GM19035 (cell line): ENCODE data around the gene ADGRL2.

Experiments used
- ATAC-seq: cut with Tn5 transposase; IDR thresholded peaks from one replicate; pipeline ENCODE4 v1.9.1; 2021; ENCODE audit not compliant: unreplicated experiment

Gene ADGRL2

DNA sequence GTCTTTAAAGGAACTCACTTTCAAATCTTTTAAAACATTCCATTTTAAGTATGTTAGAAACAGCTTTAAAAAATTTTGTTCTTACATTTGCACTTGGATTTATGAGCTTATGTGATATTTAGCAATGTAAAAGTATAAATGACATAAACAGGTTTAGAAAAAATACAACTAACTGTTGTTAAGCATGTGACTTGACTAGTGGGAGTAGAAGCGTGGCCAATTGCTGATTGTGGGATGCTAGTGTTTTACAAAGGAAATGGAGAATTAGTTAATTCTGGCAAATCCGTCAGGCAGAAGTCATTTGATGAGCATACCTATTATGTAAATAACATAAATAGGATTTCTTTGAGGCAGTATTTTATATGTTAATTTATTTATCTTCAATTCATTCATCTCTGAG lies 175.8 kb downstream of the ADGRL2 start:
- no peak for ATAC-seq

DNA sequence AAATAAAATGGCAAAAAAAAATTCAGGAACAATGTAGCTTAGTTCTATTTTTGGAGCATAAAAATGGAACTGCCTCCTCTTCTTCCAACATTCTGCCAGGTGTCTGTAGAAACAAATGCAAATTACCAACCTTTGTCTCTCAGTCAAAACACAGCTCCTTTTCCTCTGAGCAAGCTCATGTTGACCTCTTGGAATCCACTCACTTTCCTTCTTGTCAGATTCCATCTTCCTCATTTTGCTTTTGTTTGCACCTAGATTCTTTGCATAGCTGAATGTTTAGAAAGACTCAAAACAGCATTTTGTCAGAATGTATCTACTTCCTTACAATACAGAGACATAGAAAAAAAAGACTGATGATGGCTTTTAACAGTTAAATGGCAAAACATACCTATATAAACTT lies 178.2 kb downstream of the ADGRL2 start:
- no peak for ATAC-seq

DNA sequence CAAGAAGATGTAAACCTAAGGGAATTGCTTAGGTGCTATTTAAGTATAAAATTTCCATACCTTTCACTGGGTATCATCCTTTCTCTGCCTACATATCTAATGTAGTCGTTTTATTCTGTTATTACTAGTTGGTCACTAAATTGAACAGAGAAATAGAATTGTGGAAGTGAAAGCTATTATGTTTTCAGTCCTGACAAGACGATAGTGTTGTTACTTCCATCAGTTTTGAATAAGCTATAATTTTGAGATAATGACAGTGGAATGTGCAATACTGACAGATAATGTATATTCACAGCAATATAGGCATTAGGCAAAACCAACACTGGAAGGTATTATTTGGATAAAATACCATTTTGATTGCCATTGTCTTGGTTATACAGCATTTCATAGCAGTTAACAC lies 181.8 kb downstream of the ADGRL2 start:
- no peak for ATAC-seq

DNA sequence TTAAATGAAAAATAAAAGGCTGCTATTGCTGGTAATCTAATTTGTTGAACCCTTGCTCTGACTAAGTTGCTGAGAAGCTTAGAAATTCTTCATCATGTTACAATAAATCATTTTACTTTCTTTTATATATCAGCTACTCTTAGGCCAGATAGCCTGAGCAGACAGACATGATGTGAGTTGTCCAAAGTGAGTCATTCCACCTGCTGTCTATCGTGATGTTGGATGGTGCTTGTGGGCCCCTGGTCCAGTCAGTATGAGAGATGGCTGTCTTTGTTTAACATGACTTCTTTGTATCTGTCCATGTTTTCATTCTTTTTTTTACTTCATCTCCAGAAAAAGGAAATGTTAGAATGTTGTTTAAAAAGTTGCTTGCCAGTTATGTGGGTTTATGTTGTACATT lies 188.8 kb downstream of the ADGRL2 start:
- ATAC-seq = no peak

- no peak for ATAC-seq
Observed at GRCh38 chr1:81990241-81990640, 189.5 kb downstream of the ADGRL2 start.

GRCh38 chr1:81998165-81998564 lies 197.4 kb downstream of the ADGRL2 start:
- no peak for ATAC-seq

GRCh38 chr1:81999364-81999763 lies 198.6 kb downstream of the ADGRL2 start:
- no peak for ATAC-seq

DNA sequence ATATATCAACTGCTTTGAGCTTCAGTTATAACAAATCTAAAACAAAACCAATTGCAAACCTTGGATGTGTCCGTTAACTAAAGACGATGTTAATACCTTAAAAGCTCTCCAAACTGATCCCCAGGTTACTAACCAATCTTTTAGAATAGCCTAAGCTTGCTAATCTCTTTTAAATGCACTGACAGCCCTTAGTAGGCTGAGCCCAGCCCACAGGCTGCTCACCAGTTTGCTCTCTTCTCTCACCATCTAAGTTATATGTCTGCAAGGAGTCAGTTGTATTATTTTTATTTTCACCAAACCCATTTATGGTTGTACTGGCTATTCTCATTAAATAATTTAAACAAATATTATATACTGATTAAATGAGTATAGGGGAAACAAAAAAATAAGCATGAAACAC lies 199.5 kb downstream of the ADGRL2 start:
- ATAC-seq = no peak

- ATAC-seq = no peak
Observed at GRCh38 chr1:82001345-82001744, 200.6 kb downstream of the ADGRL2 start.

- no peak for ATAC-seq
Observed at GRCh38 chr1:82007804-82008203, 207.1 kb downstream of the ADGRL2 start.

DNA sequence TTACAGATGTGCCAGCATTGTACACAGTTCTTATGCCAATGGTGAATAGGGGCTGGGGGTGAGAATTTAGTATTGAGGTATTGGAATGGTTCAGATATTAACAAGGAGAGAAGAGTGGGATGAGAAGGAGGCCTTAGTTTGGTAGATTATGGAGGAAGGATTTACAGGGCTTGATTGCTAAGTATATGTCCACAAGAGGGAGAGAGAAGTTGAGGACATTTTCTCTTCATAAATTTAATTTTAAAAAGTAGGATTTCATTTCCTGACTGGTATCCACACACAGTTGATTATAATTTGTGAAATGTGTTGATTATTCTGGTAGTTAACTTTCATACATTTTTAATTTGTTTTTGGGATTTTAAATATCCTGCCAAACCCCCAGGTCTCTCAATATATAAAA lies 213.0 kb downstream of the ADGRL2 start:
- no peak for ATAC-seq

DNA sequence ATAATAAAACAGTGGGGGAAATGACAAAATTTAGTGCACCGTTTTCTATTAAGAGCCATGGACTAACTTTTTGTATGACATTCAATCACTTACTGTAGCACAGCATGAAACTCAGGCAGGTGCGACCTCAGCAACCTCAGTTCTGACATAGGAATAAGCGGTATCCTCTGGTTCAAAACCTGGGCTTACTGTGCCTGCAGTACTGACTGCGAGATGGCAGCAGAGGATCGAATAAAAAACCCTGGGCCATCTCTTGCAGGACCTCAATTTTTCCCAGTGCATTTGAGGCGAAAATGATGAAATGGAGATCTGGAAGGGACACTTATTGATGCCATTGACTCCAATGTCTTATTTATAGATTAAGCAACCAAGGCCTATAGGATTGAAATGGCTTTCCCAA lies 214.7 kb downstream of the ADGRL2 start:
- ATAC-seq = no peak

DNA sequence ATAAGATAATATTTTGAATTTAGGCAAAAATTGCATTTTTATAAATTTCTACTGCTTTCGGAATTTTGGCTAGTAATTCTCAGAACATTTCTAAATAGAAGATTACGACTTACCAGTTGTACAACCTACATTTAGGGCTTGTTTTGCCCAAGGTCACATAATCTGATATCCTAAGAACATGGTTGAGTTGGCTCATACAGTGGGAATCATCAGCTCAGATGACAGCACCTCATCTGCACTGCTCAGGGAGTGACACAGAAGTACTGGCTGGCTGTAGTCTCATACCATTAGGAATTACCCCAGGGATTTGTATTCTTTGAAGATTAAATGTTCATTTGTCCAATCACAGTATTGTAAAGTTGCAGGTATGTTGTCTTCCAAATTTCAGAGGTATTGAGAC lies 217.6 kb downstream of the ADGRL2 start:
- ATAC-seq = no peak

- no peak for ATAC-seq
Observed at GRCh38 chr1:82019508-82019907, 218.8 kb downstream of the ADGRL2 start.

- no peak for ATAC-seq
Observed at GRCh38 chr1:82030830-82031229, 230.1 kb downstream of the ADGRL2 start.

DNA sequence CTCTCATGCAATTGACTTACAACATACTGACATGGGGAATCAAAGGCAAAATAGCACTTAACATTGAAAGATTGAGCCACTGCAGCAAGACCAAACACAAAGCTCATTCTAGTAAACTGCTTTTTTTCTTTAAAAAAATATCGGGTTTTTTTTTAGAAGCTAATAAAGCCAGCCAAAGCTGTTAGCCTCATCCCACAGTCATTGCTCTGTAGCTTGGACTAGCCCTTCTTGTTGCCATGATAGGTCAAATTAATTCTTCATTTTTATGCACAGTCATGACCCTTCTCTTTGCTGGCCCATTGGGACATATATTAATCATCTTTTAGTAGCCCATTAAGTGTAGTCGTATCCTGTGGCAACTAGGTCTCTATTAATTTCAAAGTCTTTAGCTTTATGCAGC lies 231.3 kb downstream of the ADGRL2 start:
- no peak for ATAC-seq

- ATAC-seq = no peak
Observed at GRCh38 chr1:82034812-82035211, 234.1 kb downstream of the ADGRL2 start.
